ENCODE results near the gene FNDC3B. TPM values are rescaled to one million over a fixed set of nuclear protein-coding genes. Genes with fewer than 3 reads are reported as not detected.

Gene FNDC3B
- total RNA-seq, 1 experiment from 2014 or later = 149 TPM

DNA sequence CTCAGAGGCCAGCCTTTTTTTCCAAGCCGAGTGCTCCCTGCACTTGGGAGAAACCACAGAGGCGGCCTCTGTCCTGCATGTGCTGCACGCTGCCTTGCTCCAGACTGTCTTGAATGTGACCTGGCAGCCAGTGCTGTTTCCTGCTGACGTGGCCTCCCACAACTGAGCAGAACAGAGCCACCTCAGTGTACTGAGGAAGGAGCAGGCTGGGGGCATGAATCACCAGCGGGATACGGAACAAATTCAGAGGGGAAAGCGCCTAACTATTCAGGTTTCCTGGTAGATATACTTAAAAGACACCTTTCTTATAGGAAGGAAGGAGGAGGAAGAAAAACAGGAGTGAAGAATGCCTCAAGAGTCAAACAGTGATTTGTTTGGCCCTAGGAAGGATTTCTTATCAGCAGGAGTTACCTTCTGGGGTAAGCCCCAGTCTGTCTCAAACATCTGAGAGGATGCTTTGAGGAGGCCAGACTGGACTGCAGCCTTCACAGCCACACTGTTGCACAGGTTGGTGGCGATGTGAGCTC, 114.0 kb downstream of the FNDC3B start:
- intact Hi-C loops (cut with micrococcal nuclease) = loop anchor here (1.0 kb wide), 1 partner anchor 13 kb away; no protein-coding TSS in a partner anchor
- peak overlapping the region; percentile 53 for H3K4me3 Mint-ChIP-seq (ENCODE audit: unreplicated experiment)

DNA sequence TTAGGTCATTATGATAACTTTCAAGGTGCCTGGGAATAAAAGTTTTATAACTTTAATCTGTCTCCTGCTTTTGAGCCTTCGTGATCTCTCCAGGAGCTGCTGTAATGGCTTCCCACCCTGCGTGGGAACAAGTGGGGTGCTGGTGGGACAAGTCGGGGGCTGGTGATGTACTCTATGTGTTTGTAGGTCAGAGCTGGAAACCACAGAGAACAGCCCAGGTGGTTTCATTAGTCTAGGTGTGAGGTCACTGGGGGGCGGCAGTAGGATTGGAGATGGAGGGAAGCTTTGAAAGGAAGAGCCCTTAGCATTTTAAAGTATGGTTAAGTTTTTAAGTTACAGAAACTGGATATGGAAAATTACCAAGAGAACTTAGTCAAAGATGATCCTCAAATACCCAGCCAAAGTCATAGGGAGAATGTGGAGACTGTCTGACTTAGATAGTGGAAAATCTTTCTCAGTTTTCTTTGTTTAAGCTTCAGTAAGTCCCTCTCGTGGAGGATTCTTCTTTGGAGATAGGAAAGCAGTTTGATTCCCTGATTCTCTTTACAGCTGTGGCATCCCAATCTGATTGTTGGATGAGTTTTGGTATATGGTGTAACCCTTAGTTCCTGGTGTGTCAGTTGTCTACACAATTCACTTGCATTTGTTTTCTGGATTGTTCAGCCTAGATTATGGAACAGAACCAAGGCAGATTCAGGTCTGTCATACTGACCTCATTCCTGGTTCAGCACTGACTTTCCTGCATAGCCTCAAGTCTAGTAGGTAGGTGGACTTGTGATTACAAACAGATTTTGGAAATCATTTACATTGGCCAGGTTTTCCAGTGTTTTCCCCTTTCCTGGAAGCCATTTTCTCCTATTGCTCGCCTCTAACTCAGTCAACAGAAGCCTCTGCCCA, 115.6 kb downstream of the FNDC3B start:
- TF ChIP-seq, protein P1, sequence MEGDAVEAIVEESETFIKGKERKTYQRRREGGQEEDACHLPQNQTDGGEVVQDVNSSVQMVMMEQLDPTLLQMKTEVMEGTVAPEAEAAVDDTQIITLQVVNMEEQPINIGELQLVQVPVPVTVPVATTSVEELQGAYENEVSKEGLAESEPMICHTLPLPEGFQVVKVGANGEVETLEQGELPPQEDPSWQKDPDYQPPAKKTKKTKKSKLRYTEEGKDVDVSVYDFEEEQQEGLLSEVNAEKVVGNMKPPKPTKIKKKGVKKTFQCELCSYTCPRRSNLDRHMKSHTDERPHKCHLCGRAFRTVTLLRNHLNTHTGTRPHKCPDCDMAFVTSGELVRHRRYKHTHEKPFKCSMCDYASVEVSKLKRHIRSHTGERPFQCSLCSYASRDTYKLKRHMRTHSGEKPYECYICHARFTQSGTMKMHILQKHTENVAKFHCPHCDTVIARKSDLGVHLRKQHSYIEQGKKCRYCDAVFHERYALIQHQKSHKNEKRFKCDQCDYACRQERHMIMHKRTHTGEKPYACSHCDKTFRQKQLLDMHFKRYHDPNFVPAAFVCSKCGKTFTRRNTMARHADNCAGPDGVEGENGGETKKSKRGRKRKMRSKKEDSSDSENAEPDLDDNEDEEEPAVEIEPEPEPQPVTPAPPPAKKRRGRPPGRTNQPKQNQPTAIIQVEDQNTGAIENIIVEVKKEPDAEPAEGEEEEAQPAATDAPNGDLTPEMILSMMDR (IDR thresholded peaks at IDR 0.05; ENCODE audit: unreplicated experiment) = no peak
- no peak for DNase-seq (ENCODE audit: unreplicated experiment)
- intact Hi-C loops (cut with micrococcal nuclease) = no loop called here
- CTCF ChIA-PET = no interaction called here
- no peak overlapping the region for H3K4me3 Mint-ChIP-seq (ENCODE audit: unreplicated experiment)
- H3K27ac Mint-ChIP-seq (ENCODE audit: low read depth, unreplicated experiment) = no peak overlapping the region
- H3K27me3 Mint-ChIP-seq (ENCODE audit: insufficient read depth, unreplicated experiment) = no peaks in the 10 kb centered on the region
- no peaks in the 10 kb centered on the region for H3K9me3 Mint-ChIP-seq (ENCODE audit: unreplicated experiment)
- POLR2A ChIA-PET = interaction anchor here (0.7 to 9.5 kb wide), 7 partner anchors 13 to 114 kb away, joined by 4 to 139 read pairs (median 8); no protein-coding TSS in a partner anchor
- peaks cover 19% of the 10 kb centered on the region for H3K36me3 Mint-ChIP-seq (ENCODE audit: insufficient read depth, unreplicated experiment)
- H3K4me1 Mint-ChIP-seq (ENCODE audit: insufficient read depth, unreplicated experiment) = peaks cover 63% of the 10 kb centered on the region
- no TSS peak for BruUV-seq (replicated peaks)

More for the DNA sequence above, 114.0 kb downstream of the FNDC3B start:
- TF ChIP-seq, protein P1 (IDR thresholded peaks at IDR 0.05; ENCODE audit: unreplicated experiment) = no peak
- peaks cover 53% of the 10 kb centered on the region for H3K4me1 Mint-ChIP-seq (ENCODE audit: insufficient read depth, unreplicated experiment)
- no peaks in the 10 kb centered on the region for H3K9me3 Mint-ChIP-seq (ENCODE audit: unreplicated experiment)
- peaks cover 10% of the 10 kb centered on the region for H3K36me3 Mint-ChIP-seq (ENCODE audit: insufficient read depth, unreplicated experiment)
- POLR2A ChIA-PET = interaction anchor here (0.6 to 9.5 kb wide), 10 partner anchors 15 to 200 kb away, joined by 3 to 139 read pairs (median 6); partner anchors contain the start of gene FNDC3B
- H3K27me3 Mint-ChIP-seq (ENCODE audit: insufficient read depth, unreplicated experiment) = no peaks in the 10 kb centered on the region
- DNase-seq (ENCODE audit: unreplicated experiment) = peak; percentile 94
- H3K27ac Mint-ChIP-seq (ENCODE audit: low read depth, unreplicated experiment) = peak overlapping the region; percentile 88
- no TSS peak for BruUV-seq (replicated peaks)
- CTCF ChIA-PET = interaction anchor here (0.5 to 2.9 kb wide), 5 partner anchors 11 to 393 kb away, joined by 3 to 8 read pairs (median 3); no protein-coding TSS in a partner anchor

DNA sequence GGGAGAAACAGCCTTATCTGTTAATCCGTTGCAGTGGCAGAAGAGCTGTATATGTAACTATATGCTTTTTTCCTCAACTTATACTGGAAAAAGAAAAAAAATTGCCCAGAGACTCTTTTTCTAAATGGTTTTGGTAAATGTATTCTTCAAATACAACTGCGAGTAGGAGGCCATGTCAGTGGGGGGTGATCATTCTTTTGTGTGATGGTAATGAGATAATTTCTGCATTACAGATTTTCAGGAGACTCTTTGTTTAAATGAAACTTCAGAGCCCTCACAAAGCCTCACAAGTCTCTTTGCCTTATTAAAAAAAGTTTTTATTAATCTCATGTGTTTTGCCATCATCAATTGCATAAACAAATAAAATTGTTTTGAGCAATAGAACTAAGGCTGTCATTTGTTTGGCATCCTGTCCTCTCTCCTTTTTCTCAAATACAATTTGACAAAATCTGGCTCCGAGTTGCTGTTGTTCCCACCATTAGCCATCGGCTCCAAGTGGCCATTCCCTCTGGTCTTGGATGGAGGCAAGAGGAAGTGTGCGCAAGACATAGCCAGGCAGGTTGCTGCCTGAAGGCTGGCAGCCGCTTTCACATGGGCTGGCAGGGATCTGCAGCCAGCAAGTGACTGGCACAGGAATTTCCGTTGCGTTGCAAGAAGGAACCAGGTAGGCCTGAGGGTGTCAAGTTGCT, 116.7 kb downstream of the FNDC3B start:
- no TSS peak for BruUV-seq (replicated peaks)
- Mint-ChIP-seq H3K27ac (ENCODE audit: low read depth, unreplicated experiment) (peak overlapping the region; percentile 88), H3K9me3 (ENCODE audit: unreplicated experiment) (no peaks in the 10 kb centered on the region), H3K4me3 (ENCODE audit: unreplicated experiment) (peak overlapping the region; percentile 15), H3K27me3 (ENCODE audit: insufficient read depth, unreplicated experiment) (no peaks in the 10 kb centered on the region), H3K4me1 (ENCODE audit: insufficient read depth, unreplicated experiment) (peaks cover 68% of the 10 kb centered on the region), H3K36me3 (ENCODE audit: insufficient read depth, unreplicated experiment) (peaks cover 24% of the 10 kb centered on the region)
- peak; percentile 95 for DNase-seq (ENCODE audit: unreplicated experiment)
- TF ChIP-seq, protein P1 (IDR thresholded peaks at IDR 0.05; ENCODE audit: unreplicated experiment) = no peak
- intact Hi-C loops (cut with micrococcal nuclease) = no loop called here
- ChIA-PET POLR2A (interaction anchor here (0.7 to 9.5 kb wide), 10 partner anchors 12 to 168 kb away, joined by 3 to 139 read pairs (median 5); no protein-coding TSS in a partner anchor), CTCF (interaction anchor here (0.7 to 2.0 kb wide), 4 partner anchors 17 to 256 kb away, joined by 3 to 10 read pairs (median 4); no protein-coding TSS in a partner anchor)
